HepG2 (cell line): ENCODE data around the gene ZDHHC18. TPM values are rescaled to one million over a fixed set of nuclear protein-coding genes. Genes with fewer than 3 reads are reported as not detected.

ENCODE experiments used
- ARHGAP35 ChIP-seq: sonication (generic); formaldehyde crosslinking; IDR thresholded peaks from 2 replicates; pipeline ENCODE4 v1.9.0; 2022; ENCODE audit warnings: mild to moderate bottlenecking, inconsistent platforms, moderate library complexity, missing genetic modification reagents, borderline replicate concordance
- CBX5 ChIP-seq: sonication (generic); formaldehyde crosslinking; IDR thresholded peaks from 2 replicates; pipeline ENCODE4 v1.4.0; 2020; ENCODE audit warnings: missing genetic modification reagents, borderline replicate concordance
- CHD4 ChIP-seq: fragments of 200-600 bp; sonication (generic); IDR thresholded peaks from 2 replicates; pipeline ENCODE4 v1.7.0; 2017; ENCODE audit warnings: mild to moderate bottlenecking, low read length, borderline replicate concordance
- FIP1L1 ChIP-seq: fragments of 200-400 bp; formaldehyde crosslinking; IDR thresholded peaks from 2 replicates; pipeline ENCODE4 v1.6.1; 2018; ENCODE audit warnings: low read depth, mild to moderate bottlenecking, low read length, moderate library complexity, borderline replicate concordance; ENCODE audit not compliant: insufficient read depth
- HDAC2 ChIP-seq: sonication (generic); formaldehyde crosslinking; IDR thresholded peaks from 2 replicates; pipeline ENCODE4 v1.4.0; 2020; ENCODE audit warnings: missing genetic modification reagents
- HMG20B ChIP-seq: conservative IDR thresholded peaks from 2 replicates; pipeline ENCODE4 v1.6.1; 2016; ENCODE audit warnings: missing genetic modification reagents, missing compliant biosample characterization
- KDM6A ChIP-seq: IDR thresholded peaks from 2 replicates; pipeline ENCODE4 v1.6.1; 2016; ENCODE audit warnings: low read depth
- RBM39 ChIP-seq: fragments of 200-400 bp; formaldehyde crosslinking; IDR thresholded peaks from one replicate; pipeline ENCODE4 v1.6.1; 2018; ENCODE audit warnings: antibody characterized with exemption, mild to moderate bottlenecking, low read depth, low read length; ENCODE audit not compliant: poor library complexity, severe bottlenecking
- SPEN ChIP-seq: sonication (generic); formaldehyde crosslinking; IDR thresholded peaks from 2 replicates; pipeline ENCODE4 v1.5.1; 2020; ENCODE audit warnings: low read depth, mild to moderate bottlenecking, missing genetic modification reagents
- TCF7 ChIP-seq: sonication (generic); IDR thresholded peaks from 2 replicates; pipeline ENCODE4 v1.6.1; 2016; ENCODE audit warnings: antibody characterized with exemption, low read depth
- TGIF2 ChIP-seq: IDR thresholded peaks from 2 replicates; pipeline ENCODE4 v1.6.1; 2016; ENCODE audit warnings: control low read depth, missing compliant biosample characterization
- ZBTB7A ChIP-seq: sonication (generic); formaldehyde crosslinking; IDR thresholded peaks from 2 replicates; pipeline ENCODE4 v1.8.0; 2022; ENCODE audit warnings: mild to moderate bottlenecking, missing genetic modification reagents
- ZNF660 ChIP-seq: sonication (generic); formaldehyde crosslinking; IDR thresholded peaks from 2 replicates; pipeline ENCODE4 v1.5.1; 2020; ENCODE audit warnings: mild to moderate bottlenecking, low read depth, missing genetic modification reagents, borderline replicate concordance
- ZNF7 ChIP-seq: IDR thresholded peaks from 2 replicates; pipeline ENCODE4 v1.6.1; 2016; ENCODE audit warnings: missing biosample characterization, missing genetic modification reagents
- ZNF746 ChIP-seq: sonication (generic); formaldehyde crosslinking; IDR thresholded peaks from 2 replicates; pipeline ENCODE4 v1.8.0; 2022; ENCODE audit warnings: mild to moderate bottlenecking, missing genetic modification reagents
- polyA plus RNA-seq, 8 experiments: library from polyadenylated mRNA; depleted of rRNA in 3 of 8; stranded (reverse) in 7 of 8; unstranded in 1 of 8; fragments of >200 nt; fragmentation: Illumina TruSeq in 4 of 8; extraction: Trizol in 4 of 8; gene quantifications; 2 replicates each; pipeline versions ENCODE4 v1.2.1 to v1.2.3, GENCODE V29; 2011 to 2016; ENCODE audit warnings: low read depth in 4 of 8, missing spikeins in 1 of 8, mixed read lengths in 1 of 8; ENCODE audit not compliant: insufficient read depth in 1 of 8
- total RNA-seq, 5 experiments: library from RNA; depleted of rRNA; stranded (reverse); fragments of >200 nt; fragmentation: Illumina TruSeq; extraction: Trizol; gene quantifications; 2 replicates each; pipeline ENCODE4 v1.2.3, GENCODE V29; 2016; ENCODE audit warnings: low read depth in 1 of 5
- TF ChIP-seq, protein P1 (sequence below): sonication (generic); formaldehyde crosslinking; IDR thresholded peaks from 2 replicates; pipeline ENCODE4 v1.8.0; 2022; ENCODE audit warnings: missing genetic modification reagents, low read depth, mild to moderate bottlenecking, borderline replicate concordance
- TF ChIP-seq, protein P2 (sequence below): sonication (generic); formaldehyde crosslinking; conservative IDR thresholded peaks from 2 replicates; pipeline ENCODE4 v1.4.0; 2020; ENCODE audit warnings: missing genetic modification reagents
- TF ChIP-seq, protein P3 (sequence below): IDR thresholded peaks from 2 replicates; pipeline ENCODE4 v1.6.1; 2016; ENCODE audit warnings: mild to moderate bottlenecking, missing biosample characterization, missing genetic modification reagents
- TF ChIP-seq, protein P4 (sequence below): IDR thresholded peaks from 2 replicates; pipeline ENCODE4 v1.6.1; 2012; ENCODE audit warnings: low read length, improper control_type of control experiment
- TF ChIP-seq, protein P5 (sequence below): sonication (generic); formaldehyde crosslinking; IDR thresholded peaks from 2 replicates; pipeline ENCODE4 v1.5.0; 2020; ENCODE audit warnings: missing genetic modification reagents
- TF ChIP-seq, protein P6 (sequence below): sonication (generic); formaldehyde crosslinking; IDR thresholded peaks from 2 replicates; pipeline ENCODE4 v1.8.0; 2022; ENCODE audit warnings: missing genetic modification reagents, mild to moderate bottlenecking, borderline replicate concordance

Gene ZDHHC18
- total and polyA plus RNA-seq, 2 of the 13 experiments (the other 11 are each of a cell fraction or from before 2014, with no cell fraction given) = 13.2 to 35.3 TPM

DNA sequence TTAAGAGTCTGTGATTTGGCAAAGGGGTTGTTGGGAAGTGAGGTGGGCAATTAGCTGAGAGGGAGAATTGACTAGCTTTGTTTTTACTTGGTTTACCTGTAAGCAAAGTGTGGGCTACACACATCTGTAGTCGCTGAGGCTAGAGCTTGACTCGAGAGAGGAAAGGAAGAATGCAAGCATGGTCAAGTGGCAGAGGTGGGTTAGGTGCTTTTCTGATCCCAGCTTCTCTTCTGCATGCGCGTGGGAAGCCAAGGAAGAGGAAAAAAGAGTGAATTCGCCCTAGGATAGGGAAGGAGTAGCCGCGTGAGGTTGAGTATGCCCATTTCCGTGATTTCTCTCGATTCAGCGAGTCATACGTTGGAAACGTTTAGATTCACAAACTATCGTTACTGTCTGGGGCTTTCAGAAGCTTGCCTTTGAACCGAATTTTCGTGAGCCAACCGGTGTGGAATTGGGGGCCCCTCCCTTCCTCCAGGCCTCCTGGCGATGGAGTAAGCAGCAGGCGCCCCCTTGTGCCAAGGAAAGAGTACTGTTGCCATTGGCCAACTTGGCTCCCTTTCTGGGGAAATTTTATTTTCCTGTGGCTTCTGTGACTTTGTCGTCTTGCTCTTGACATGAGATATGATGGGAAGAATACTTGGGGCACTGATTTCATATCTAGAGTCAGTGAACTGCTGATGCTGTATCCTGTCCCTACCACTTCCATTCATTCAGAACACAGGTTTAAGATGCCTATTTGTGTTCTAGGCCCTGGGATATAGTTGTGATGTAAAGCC, 37.5 kb upstream of the ZDHHC18 start (continued):
- TF ChIP-seq, protein P1, sequence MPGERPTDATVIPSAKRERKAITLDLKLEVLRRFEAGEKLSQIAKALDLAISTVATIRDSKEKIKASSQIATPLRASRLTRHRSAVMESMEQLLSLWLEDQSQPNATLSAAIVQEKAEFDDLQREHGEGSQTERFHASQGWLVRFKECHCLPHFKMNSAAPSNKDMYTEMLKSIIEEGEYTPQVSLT = no peak
- 0 out of 2 replicates have a peak, but pooled peaks have one; percentile 21 for TF ChIP-seq HDAC2
- TF ChIP-seq, protein P2, sequence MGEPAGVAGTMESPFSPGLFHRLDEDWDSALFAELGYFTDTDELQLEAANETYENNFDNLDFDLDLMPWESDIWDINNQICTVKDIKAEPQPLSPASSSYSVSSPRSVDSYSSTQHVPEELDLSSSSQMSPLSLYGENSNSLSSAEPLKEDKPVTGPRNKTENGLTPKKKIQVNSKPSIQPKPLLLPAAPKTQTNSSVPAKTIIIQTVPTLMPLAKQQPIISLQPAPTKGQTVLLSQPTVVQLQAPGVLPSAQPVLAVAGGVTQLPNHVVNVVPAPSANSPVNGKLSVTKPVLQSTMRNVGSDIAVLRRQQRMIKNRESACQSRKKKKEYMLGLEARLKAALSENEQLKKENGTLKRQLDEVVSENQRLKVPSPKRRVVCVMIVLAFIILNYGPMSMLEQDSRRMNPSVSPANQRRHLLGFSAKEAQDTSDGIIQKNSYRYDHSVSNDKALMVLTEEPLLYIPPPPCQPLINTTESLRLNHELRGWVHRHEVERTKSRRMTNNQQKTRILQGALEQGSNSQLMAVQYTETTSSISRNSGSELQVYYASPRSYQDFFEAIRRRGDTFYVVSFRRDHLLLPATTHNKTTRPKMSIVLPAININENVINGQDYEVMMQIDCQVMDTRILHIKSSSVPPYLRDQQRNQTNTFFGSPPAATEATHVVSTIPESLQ (CRISPR knock-in tag) = no peak
- no peak for TF ChIP-seq KDM6A
- TF ChIP-seq, protein P3, sequence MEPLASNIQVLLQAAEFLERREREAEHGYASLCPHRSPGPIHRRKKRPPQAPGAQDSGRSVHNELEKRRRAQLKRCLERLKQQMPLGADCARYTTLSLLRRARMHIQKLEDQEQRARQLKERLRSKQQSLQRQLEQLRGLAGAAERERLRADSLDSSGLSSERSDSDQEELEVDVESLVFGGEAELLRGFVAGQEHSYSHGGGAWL (CRISPR knock-in tag) = no peak
- TF ChIP-seq, protein P4, sequence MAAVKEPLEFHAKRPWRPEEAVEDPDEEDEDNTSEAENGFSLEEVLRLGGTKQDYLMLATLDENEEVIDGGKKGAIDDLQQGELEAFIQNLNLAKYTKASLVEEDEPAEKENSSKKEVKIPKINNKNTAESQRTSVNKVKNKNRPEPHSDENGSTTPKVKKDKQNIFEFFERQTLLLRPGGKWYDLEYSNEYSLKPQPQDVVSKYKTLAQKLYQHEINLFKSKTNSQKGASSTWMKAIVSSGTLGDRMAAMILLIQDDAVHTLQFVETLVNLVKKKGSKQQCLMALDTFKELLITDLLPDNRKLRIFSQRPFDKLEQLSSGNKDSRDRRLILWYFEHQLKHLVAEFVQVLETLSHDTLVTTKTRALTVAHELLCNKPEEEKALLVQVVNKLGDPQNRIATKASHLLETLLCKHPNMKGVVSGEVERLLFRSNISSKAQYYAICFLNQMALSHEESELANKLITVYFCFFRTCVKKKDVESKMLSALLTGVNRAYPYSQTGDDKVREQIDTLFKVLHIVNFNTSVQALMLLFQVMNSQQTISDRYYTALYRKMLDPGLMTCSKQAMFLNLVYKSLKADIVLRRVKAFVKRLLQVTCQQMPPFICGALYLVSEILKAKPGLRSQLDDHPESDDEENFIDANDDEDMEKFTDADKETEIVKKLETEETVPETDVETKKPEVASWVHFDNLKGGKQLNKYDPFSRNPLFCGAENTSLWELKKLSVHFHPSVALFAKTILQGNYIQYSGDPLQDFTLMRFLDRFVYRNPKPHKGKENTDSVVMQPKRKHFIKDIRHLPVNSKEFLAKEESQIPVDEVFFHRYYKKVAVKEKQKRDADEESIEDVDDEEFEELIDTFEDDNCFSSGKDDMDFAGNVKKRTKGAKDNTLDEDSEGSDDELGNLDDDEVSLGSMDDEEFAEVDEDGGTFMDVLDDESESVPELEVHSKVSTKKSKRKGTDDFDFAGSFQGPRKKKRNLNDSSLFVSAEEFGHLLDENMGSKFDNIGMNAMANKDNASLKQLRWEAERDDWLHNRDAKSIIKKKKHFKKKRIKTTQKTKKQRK = no peak
- no peak for TF ChIP-seq ARHGAP35
- TF ChIP-seq CHD4 = no peak
- no peak for TF ChIP-seq FIP1L1
- 0 out of 2 replicates have a peak, but pooled peaks have one; percentile 32 for TF ChIP-seq CBX5 (CRISPR knock-in tag)
- no peak for TF ChIP-seq ZBTB7A
- TF ChIP-seq TGIF2 = no peak
- TF ChIP-seq SPEN (CRISPR knock-in tag) = 0 out of 2 replicates have a peak, but pooled peaks have one; percentile 32
- TF ChIP-seq ZNF746 (CRISPR knock-in tag) = no peak
- TF ChIP-seq ZNF7 (CRISPR knock-in tag) = no peak
- no peak for TF ChIP-seq ZNF660 (CRISPR knock-in tag)
- TF ChIP-seq HMG20B (CRISPR knock-in tag) = no peak
- TF ChIP-seq TCF7 = no peak
- TF ChIP-seq, protein P5, sequence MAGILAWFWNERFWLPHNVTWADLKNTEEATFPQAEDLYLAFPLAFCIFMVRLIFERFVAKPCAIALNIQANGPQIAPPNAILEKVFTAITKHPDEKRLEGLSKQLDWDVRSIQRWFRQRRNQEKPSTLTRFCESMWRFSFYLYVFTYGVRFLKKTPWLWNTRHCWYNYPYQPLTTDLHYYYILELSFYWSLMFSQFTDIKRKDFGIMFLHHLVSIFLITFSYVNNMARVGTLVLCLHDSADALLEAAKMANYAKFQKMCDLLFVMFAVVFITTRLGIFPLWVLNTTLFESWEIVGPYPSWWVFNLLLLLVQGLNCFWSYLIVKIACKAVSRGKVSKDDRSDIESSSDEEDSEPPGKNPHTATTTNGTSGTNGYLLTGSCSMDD (CRISPR knock-in tag) = no peak
- TF ChIP-seq, protein P6, sequence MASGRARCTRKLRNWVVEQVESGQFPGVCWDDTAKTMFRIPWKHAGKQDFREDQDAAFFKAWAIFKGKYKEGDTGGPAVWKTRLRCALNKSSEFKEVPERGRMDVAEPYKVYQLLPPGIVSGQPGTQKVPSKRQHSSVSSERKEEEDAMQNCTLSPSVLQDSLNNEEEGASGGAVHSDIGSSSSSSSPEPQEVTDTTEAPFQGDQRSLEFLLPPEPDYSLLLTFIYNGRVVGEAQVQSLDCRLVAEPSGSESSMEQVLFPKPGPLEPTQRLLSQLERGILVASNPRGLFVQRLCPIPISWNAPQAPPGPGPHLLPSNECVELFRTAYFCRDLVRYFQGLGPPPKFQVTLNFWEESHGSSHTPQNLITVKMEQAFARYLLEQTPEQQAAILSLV (CRISPR knock-in tag) = no peak
- no peak for TF ChIP-seq RBM39
